ENCODE results near the gene PLCD1.

DNA sequence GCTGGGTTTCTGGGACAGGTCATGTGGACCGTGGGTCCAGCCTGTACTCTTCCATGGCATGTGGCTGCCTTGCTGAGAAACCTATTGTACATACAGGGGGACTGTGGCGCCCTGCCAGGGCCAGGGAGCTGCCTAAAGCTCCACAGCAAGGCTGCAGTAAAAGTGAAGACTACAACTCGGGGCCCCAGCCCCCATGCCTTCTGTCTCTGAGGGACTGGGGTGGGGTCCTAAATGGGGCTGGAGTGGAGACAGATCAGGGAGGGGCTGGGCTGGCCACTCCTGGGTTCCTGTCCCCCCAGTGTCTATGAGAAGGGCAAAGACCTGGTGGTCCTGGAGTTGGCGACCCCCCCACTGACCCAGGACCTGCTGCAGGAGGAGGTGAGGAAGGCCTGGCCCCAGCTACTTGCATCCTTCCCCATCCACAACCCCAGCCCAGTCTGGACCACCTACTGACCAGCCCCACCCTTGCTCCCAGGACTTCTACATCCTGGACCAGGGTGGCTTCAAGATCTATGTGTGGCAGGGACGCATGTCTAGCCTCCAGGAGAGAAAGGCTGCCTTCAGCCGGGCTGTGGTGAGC lies 31.6 kb downstream of the PLCD1 start:
- TF ChIP-seq, protein P1, sequence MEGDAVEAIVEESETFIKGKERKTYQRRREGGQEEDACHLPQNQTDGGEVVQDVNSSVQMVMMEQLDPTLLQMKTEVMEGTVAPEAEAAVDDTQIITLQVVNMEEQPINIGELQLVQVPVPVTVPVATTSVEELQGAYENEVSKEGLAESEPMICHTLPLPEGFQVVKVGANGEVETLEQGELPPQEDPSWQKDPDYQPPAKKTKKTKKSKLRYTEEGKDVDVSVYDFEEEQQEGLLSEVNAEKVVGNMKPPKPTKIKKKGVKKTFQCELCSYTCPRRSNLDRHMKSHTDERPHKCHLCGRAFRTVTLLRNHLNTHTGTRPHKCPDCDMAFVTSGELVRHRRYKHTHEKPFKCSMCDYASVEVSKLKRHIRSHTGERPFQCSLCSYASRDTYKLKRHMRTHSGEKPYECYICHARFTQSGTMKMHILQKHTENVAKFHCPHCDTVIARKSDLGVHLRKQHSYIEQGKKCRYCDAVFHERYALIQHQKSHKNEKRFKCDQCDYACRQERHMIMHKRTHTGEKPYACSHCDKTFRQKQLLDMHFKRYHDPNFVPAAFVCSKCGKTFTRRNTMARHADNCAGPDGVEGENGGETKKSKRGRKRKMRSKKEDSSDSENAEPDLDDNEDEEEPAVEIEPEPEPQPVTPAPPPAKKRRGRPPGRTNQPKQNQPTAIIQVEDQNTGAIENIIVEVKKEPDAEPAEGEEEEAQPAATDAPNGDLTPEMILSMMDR (IDR thresholded peaks at IDR 0.05; ENCODE audit: low read length) = no peak
- TF ChIP-seq EZH2 (optimal IDR thresholded peaks at IDR 0.05; ENCODE audit: low read depth, low read length) (no peak), EZH2phosphoT487 (IDR thresholded peaks at IDR 0.05; ENCODE audit: low read length) (no peak)

Measured in MM.1S (cell line).